Esophagus muscularis mucosa (tissue), 3 donors: ENCODE measurements around the gene CFAP97.

Experiments used
- POLR2A ChIP-seq: fragments of 450-650 bp; IDR thresholded peaks from one replicate; pipeline ENCODE4 v1.6.1; 2017; ENCODE audit warnings: antibody characterized with exemption, moderate library complexity, mild to moderate bottlenecking, low read depth
- TF ChIP-seq, protein P1 (sequence below), 3 experiments: fragments of 200-600 bp in 2 of 3; fragments of 450-650 bp in 1 of 3; sonication (generic) in 2 of 3; IDR thresholded peaks; one replicate each; pipeline ENCODE4 v1.5.1; 2017 to 2019; ENCODE audit warnings: antibody characterized with exemption in 3 of 3, mild to moderate bottlenecking in 2 of 3, moderate library complexity in 1 of 3

DNA sequence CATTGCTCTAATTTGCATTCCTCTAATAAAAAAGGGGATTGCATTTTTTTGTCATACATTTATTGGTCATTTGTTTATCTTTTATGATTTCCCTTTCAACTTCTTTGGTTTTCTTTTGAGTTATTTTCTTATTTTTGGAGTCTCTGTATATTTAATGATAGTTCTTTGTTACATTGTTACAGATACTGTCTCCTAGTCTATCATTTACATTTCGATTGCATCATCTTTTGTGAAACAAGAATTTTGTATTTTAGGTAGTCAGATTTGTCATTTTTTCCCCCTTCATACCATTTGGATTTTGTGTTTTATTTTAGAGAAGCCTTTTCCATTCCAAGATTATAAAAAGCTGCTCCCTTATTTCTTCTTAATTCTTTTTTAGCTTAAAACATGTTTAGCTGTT is 42.7 kb upstream of the CFAP97 start:
- no peak for TF ChIP-seq POLR2A
- TF ChIP-seq, protein P1, sequence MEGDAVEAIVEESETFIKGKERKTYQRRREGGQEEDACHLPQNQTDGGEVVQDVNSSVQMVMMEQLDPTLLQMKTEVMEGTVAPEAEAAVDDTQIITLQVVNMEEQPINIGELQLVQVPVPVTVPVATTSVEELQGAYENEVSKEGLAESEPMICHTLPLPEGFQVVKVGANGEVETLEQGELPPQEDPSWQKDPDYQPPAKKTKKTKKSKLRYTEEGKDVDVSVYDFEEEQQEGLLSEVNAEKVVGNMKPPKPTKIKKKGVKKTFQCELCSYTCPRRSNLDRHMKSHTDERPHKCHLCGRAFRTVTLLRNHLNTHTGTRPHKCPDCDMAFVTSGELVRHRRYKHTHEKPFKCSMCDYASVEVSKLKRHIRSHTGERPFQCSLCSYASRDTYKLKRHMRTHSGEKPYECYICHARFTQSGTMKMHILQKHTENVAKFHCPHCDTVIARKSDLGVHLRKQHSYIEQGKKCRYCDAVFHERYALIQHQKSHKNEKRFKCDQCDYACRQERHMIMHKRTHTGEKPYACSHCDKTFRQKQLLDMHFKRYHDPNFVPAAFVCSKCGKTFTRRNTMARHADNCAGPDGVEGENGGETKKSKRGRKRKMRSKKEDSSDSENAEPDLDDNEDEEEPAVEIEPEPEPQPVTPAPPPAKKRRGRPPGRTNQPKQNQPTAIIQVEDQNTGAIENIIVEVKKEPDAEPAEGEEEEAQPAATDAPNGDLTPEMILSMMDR (IDR thresholded peaks at IDR 0.05) = no peak
